HG03097 (cell line): ENCODE measurements around the gene STUM.
"Not testable (repeated sequence)": the region's sequence is repeated elsewhere in the genome, so short reads cannot be mapped to it uniquely, and the experiment has no call there.

ENCODE experiments used
- ATAC-seq: cut with Tn5 transposase; IDR thresholded peaks from one replicate; pipeline ENCODE4 v1.9.1; 2021; ENCODE audit not compliant: unreplicated experiment, low FRiP score

The STUM gene

DNA sequence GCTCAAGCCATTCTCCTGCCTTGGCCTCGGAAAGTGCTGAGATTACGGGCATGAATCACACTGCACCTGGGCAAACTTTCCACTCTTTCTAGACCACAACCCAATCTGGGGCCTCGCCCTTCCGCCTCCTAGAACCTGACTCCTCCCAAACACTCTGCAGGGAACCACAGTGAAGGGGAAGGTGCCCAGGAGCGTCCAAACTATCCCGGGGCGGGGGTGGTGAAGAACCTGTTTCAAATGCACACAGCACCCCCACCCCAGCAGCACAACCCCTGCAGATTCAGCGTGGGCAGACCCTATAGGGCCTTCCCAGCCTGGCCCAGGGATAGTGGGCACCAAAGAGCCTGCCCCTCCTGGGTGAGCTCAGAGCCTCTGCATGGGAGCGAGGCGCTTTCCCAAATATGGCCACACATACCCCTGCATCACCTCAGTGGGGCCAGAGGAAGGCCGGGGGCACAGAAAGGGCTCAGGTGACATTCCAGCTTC is 86.9 kb downstream of the STUM start:
- no peak for ATAC-seq

- ATAC-seq = no peak
Measured at GRCh38 chr1:226636847-226637096, 88.2 kb downstream of the STUM start.

DNA sequence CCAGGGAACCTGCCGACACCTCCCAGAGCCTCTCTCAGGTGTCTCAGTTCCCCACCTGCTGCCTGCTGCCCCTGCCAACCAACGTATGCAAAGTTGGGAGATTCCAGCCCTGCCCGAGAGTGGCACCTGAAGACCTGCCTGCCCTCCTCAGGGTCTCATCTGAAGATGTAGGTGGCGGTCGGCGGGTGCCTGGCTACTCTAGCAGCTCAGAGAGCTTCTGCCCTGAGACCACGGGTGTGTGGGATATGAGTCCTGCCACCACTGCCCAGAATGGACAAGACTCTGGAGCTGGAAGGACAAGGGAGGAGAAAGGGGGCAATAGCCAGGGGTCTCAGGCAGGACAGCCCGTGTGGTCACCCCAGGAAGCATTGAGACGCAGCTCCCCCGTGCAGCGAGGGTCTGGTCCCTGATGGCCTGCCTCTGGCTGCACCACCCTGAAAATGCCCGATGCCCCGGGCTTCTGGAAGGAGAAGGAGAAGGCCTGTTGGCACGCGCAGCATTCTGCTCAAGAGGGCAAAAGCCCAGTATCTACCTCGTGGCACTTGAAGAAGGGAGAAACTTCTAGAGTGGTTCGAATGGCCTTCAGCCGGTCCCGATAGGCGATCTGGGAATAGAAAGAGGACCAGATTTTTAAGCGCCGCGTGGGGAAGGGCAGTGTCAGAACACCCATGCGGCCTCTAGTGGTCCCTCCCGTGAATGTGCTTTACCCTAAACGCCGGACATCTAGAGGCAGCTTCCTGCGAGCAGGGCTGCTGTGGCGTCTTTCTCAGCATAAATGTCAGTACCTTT is 88.8 kb downstream of the STUM start:
- no peak for ATAC-seq

DNA sequence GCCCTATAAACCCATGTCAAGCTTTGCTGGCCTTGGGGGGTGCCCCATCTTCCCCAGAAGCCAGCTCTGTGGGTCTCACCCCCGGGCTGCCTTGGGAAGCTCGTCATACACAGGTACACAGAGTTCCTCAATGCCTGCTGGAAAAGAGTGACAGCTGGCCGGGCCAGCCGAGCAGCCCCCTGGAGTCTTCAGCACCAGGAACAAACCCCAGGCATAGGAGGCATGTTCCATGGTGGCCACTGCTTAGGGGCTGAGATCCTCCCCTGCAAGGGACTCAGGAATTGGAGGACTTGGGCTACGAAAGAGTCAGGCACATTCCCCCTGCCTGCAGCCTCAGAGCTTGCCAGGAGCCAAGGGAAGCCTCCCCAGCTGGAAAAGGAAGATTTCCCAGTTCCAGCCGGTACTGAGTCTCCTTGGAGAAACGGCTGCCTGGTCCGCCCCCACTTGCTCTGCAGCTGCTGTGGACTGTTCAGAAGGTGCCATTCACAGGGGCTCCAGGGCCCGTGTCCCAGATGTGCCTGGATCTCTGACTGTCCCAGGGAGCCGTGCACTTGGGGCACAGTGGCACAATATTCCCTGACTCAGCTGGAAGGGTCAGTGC is 89.5 kb downstream of the STUM start:
- no peak for ATAC-seq

DNA sequence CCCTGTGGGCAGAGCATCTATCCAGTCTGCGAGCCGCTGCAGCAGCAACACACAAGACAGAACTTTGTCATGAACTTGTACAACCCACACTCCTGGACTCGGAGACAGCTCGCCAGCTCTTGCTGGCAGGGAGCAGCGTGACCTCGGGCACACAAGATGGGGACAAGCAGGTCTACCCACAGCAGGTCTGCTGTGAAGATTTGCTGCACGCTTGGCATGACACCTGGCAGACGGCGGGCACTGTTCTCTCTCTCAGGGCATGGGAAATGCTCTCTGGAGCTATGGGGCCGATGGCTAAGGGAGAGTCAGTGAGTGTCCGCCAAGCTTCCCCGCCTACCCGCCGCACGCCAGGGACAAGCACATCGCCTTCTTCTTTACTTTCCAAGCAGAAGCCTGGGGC is 90.0 kb downstream of the STUM start:
- no peak for ATAC-seq

- not testable (repeated sequence) for ATAC-seq
Measured at GRCh38 chr1:226639206-226639605, 90.6 kb downstream of the STUM start.

DNA sequence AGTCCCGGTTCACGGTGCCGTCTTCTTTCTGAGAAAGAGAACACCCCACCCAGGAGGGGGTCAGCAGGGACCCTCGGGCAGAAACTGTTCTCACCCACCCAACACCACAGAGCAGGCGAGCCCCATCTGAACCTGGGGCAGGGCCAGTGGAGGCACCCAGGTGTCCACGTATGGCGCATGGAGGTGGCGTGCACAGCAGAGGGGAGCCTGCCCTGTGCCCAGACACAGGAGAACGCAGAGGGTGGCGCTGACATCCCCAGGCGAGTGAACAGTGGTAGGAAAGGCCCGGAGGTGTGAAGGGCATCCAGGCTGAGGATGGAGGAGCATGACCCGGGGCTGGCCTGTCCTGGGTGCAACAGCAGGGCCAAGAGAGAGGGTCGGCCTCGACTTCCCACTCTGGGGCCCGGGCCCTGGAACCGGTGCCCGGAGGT is 91.1 kb downstream of the STUM start:
- ATAC-seq = no peak

DNA sequence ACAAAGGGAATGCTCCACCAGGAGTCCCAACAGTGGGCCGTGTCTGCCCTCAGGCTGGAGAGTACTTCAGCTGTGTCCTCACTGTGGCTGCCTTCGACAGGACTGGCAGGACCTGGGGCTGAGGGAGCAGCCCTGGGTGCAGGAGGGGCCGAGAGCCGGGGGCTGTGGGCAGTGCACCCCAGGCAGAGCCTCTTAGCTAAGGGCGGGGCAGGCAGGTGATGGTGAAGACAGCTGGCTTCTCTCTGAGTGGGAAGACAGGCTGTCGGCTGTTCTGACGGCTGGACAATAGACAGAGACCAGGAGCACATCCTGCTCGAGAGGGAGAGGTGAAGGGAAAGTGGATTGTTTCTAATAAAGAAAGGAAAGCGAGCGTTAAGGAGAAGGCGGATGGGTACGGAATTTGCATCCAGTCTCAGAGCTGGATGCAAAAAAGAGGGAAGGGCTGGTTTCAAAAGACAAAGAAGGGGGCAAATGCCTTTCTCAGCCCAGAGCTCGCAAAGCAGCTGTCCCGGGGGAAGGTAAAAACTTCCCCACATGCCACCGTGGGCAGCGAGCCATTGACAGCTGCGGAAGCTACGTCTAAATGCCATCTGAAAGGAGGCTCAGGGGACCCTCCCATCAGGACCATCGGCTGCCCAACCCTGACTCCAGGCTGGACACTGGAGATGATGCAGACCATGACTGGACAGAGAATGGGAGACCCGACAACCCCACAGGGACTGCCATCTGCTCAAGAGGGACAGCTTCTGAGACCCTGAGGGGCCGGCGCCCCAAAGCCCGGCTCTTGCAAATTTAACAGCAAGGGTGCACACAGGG is 92.0 kb downstream of the STUM start:
- ATAC-seq = no peak

- ATAC-seq = no peak
Measured at GRCh38 chr1:226641671-226642231, 93.2 kb downstream of the STUM start.

- no peak for ATAC-seq
Measured at GRCh38 chr1:226642421-226642820, 93.9 kb downstream of the STUM start.

DNA sequence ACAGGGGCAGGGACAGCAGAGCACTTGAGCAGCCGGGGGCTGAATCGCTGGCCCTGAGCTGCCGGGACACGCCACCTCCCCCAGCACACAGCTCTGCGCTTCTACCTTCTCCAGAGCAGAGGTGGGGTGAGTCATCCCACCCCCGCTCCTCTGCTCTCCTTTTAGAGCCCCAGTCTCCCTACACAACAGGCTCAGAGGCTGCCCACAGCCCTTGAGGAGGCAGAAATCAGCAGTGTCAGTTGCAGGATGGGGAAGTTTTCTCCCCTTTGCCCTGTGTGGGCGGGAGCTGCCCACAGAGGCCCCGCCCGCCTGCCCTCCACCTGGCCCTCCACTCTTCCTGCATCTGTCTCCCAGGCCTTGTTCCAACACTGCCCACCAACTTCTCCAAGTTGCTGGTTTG is 94.6 kb downstream of the STUM start:
- no peak for ATAC-seq

DNA sequence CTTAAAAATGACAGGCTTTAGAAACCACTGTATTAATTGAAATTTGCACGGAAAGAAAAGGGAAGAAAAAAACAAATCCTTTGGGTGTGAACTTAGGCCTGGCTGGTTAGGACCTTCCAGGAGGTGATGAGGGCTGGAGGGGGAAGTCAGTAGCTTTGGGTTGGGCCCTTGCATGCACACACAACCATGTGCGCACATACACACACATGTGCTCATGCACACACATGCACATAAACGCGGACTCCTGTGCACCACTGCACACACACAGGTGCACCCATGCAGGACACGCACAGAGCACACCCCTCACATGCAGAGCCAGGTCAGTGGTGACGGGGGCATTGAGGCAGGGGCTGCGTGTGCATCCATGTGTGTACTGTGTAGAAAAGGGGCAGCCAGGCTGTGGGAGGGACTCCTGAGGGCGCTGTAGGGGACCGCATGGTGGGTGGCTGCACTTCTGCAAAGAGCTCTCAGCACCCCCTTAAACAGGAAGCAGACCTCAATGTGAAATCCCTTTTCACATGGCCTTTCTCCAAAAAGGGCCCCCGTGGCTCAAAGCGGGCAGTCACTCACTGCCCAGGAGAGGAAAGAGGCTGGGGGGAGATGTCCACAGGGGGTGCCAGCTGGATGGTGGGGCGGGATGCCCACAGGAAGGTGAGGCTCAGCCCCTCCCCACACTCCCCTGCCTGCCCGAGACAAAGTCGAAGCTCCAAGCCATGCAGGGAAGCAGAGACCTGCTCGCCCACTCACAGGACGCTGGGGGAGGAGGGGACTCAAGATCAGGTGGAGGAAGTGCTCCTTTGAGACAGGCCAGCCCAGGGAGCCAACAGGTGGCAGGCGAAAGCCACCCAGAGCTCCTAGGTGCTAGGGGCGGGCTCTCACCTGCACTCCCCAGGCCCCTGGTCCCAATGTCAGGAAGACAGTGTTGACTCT is 95.3 kb downstream of the STUM start:
- no peak for ATAC-seq

DNA sequence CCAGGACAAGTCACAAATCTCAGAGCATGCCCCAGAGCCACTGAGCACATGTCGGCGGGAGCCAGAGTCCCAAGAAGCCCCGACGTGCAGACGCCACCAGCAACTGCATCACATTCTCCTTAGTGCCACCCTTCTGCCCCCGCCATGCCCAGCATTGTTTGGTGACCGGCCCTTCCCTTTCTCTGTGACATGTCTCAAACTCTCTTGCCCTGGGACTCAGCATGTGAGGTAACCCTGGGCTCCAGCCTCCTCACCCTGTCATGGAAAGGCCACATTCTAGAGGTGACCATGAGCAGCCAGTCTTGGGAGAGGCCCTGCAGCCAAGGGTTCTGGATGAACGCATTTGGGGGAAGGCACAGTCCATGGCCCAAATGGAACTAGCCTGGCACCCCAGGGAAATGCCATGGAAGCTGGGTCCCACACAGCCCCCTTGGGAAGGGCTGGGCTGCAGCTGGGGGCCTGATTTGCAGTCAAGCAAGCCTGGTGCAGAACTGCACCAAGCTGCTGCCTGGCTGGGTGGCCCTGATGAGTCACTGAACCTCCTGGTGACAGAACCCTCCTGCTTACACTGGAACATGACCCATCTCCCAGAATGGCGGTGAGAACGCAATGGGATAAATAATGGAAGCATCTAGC is 96.1 kb downstream of the STUM start:
- no peak for ATAC-seq

DNA sequence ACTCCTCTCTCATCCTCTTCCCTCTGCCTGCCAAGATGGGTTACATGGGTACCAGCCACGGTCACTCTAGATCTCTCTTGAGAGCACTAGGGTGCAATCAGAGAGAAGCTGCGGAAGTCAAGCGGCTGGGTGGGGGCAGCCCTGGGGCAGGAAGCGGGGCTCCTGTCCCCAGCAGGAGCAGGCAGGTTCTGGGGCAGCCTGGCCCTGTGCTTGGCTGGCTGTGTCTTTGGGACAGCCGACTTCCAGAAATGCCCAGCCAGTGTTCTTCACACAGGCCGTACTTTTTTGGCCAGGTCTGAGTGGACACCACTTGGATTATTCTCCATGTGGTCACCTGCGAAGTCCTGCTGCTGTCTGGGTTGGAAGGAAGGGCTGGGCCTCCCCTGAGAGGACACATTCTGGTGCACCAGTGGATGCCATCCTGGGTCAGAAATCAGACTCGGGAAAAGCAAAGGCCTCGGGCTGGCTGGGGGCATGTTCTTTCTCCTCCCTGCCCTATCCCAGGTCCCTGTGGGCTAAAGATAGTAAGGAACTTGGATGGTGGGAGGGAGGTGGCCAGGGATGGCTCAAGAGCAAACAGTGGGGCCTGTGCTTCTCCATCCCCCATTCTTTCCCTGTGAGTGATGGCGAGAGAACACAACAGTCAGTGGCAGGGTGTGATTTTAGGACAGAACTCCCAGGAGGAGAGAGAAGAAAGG is 96.9 kb downstream of the STUM start:
- no peak for ATAC-seq

GRCh38 chr1:226646026-226646869 is 97.7 kb downstream of the STUM start:
- no peak for ATAC-seq

DNA sequence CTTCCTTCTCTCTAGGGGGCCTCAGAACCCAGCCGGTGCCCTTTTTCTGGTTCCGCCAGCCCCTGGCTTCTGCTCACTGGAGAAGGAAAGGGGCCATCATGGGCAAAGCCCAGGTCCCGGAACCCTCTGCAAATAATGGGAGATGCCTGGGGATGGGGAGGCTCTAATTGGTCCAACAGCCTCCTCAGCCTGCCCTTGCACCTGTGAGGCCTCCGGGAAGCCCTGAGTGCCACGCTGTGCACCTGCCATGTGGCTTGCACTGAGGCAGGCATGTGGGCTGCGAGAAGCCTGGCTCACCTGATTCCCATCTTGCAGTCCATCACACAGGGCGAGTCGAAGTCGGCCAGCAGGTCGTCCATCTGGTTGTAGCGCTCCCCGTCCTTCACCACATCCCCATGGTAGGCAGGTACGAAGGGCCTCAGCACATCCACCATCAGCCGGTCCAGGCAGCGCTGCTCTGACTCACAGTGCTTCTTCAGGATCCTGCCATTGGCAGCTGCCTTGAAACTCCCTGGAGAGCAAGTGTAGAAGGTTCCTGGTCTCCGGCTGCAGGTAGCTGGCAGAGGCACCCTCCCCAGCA is 98.4 kb downstream of the STUM start:
- no peak for ATAC-seq

DNA sequence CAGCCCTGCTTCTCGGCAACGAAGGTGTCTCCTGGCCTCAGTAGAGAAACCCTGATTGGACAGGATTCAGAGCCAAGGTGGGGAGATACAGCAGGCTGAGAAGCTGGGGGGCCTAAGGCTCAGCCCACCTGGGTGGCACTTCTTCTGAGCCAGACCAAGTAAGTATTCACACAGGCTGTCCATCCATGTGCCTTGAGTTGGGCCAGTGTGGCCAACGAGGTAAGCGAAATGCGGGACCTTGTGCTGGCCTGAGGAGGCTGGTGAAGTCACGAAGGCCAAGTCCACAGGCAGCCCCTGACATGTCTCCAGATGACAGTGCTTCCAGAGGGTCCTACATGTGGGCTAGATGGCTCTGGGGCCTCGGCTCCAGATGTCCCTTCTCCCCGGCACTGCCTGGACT is 99.2 kb downstream of the STUM start:
- no peak for ATAC-seq

DNA sequence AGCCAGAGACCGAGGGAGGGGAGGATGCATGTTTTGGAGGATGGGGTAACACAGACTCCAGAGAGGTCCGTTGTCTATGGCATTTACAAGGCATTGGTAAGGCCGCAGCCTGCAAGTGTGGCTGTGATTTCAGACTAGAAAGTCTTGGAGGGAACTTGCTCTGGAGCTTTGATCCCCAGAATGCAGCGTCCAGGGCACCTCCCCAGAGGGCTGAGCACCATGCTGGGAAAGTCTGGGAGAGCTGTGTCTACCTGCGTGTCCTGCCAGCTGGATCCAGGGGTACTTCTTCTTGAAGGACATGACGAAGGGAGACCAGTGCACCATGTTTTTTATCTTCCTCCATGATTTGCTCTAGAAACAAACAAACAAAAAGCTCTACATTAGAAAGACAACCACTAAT is 99.9 kb downstream of the STUM start:
- no peak for ATAC-seq
